ENCODE data around the gene UBE4B.
"Not testable (repeated sequence)": the region's sequence is repeated elsewhere in the genome, so short reads cannot be mapped to it uniquely, and the experiment has no call there.

The UBE4B gene

DNA sequence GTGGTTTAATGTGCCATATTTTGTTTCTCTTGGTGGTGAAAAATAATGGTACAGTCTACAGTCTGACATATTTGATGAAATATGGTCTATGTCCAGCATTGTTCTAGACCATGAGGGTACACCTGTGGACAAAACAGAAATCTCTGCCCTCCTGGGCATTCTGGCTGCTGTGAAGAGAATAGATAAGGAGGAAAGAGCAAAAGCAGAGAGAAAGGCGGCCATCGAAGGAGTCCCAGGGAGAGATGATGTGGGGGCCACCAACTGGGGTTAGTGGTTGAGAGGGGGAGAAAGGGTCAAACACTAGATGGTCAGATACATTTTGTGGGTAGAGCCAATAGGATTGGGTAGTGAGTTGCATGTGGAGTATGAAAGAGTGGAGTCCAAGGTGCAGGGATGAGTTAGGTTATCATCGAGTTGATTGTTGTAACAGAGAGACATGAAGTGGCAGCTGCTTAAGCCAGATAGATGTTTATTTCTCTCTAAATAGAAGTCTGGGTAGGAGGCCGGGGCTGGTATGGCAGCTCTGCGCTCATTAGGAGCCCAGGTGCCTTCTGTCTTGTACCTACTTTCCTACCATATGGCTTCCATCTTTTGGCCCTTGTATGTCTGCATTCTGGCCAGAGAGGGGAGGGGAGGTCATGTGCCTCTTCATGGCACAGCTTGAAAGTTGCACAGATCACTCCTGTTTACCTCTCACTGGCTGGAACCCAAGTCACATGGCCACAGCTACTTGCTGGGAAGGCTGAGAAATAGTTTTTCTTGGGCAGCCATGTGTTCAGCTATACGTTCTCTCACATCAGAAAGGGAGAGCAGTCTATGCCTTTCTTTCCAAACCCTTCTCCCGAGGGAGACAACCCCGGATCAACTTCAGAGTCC is 13.0 kb downstream of the UBE4B start:
- no peak for DNase-seq

DNA sequence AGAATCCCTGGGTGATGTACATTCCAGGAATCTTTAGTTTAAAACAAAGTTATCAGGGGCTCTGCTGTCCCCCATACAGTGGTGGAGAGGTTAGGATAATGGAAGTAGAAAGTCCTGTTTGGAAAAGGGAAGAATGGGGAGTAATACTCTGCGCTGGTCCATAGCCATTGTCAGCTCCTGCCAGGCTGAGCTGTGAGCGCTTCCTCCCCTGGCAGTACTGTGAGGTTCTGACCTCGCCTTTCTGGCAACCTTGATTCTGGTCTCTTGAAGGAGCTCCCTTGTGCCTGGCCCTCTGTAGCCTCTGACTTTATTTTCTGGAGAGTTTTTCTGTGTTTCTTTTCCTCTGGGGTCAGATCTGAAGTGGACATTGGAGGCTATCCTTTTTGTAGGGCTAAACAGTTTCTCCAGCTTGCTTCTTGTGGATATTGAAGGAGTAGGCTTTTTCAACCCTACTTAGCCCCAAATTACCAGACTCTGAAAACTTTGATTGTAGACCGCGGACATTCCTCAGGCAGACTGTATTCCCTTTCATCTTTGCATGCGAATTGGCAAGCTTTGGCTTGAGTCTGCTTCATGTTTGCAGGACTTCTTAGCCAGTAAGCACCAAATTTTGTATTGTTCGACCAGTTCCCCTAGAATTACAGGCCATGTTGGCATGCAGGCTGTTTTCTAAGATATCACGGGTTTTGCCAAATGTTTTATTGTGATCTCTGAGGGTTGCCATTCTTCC is 13.8 kb downstream of the UBE4B start:
- DNase-seq = no peak

GRCh38 chr1:10048601-10049000 is 15.8 kb downstream of the UBE4B start:
- no peak for DNase-seq

GRCh38 chr1:10050611-10051010 is 17.9 kb downstream of the UBE4B start:
- no peak for DNase-seq

DNA sequence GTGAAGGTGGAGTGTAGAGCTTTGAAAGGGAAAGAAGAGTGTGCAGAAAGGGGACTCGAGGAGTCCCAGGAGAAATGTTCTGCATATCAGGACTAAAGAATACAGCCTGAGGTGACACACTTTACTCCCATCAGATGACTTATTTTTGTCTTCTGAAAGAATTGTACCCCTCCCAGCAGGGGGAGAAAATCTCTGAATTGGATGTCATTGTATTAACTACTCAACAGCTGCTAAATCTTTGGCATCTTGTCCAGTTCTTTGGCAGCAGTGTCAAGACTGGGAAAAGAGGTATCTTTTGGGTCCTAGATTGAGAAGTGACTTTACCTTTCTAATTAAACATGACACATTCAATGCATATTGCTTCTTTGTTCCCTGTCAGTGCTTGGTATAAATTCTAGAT is 18.9 kb downstream of the UBE4B start:
- DNase-seq = no peak

GRCh38 chr1:10052347-10052746 is 19.6 kb downstream of the UBE4B start:
- DNase-seq = no peak

- no peak for DNase-seq
Measured at GRCh38 chr1:10054465-10054864, 21.7 kb downstream of the UBE4B start.

DNA sequence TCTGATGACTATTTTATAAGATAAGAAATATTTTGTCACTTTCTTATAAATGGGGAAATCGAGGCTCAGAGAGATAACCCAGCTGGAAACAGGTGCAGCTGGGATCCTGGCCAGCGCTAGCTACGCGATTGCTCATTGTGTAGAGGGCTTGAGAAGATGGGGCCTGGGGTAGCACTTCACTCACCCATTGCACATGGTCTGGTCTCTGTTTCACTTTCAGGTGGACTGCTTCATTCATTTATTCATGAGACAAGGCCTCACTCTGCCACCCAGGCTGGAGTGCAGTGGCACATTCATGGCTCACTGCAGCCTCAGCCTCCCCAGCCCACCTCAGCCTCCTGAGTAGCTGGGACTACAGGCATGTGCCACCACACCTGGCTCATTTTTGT is 23.8 kb downstream of the UBE4B start:
- DNase-seq = no peak

GRCh38 chr1:10057343-10057742 is 24.6 kb downstream of the UBE4B start:
- no peak for DNase-seq

GRCh38 chr1:10057796-10058195 is 25.0 kb downstream of the UBE4B start:
- no peak for DNase-seq

GRCh38 chr1:10059342-10059718 is 26.6 kb downstream of the UBE4B start:
- no peak for DNase-seq

DNA sequence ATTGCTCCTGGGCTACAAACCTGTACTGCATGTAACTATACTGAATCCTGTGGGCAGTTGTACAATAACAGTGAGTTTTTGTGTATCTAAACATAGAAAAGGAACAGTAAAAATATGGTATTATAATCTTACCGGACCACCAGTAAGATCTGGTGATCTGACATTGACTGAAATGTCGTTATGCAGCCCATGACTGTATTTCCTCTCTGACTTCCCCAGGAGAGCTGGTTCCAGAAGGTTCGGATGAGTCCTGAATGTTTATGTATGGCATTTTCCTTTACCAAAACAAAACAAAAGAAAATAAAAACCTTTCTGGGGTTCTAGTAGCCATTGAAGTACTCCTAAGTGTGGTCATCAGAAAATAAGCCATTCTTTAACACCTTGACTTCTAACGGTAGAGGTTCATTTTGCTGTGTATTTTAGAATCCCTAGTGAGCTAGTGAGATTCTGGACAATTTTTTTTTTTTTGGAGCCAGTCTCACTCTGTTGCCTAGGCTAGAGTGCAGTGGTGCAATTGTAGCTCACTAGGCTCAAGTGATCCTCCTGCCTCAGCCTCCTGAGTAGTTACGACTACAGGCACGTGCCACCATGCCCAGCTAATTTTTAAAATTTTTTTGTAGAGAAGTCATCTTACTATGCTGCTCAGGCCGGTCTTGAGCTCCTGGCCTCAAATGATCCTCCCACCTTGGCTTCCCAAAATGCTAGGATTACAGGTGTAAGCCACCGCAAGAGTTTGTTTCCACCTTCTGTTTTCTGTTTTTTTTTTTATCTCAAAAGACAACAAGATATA is 27.7 kb downstream of the UBE4B start:
- DNase-seq = no peak

- DNase-seq = no peak
Measured at GRCh38 chr1:10061276-10061675, 28.5 kb downstream of the UBE4B start.

DNA sequence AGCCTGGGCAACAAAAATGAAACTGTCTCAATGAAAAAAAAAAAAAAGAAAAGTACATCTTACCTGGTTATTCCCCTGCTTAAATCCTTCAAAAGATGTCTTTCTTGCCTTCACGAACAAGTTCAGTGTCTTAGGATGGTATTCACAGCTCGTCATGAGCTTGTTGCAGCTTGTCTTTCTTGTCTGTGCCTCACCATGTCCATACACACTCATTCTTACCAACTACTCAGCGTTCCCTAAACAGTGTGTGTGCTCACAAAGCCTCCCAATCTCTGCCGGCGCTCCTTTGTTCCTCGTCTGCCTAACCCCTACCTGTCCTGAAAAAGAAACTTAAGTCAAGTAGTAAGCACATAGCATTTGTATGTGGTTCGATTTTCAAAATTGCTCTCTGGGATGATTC is 31.1 kb downstream of the UBE4B start:
- DNase-seq = no peak

DNA sequence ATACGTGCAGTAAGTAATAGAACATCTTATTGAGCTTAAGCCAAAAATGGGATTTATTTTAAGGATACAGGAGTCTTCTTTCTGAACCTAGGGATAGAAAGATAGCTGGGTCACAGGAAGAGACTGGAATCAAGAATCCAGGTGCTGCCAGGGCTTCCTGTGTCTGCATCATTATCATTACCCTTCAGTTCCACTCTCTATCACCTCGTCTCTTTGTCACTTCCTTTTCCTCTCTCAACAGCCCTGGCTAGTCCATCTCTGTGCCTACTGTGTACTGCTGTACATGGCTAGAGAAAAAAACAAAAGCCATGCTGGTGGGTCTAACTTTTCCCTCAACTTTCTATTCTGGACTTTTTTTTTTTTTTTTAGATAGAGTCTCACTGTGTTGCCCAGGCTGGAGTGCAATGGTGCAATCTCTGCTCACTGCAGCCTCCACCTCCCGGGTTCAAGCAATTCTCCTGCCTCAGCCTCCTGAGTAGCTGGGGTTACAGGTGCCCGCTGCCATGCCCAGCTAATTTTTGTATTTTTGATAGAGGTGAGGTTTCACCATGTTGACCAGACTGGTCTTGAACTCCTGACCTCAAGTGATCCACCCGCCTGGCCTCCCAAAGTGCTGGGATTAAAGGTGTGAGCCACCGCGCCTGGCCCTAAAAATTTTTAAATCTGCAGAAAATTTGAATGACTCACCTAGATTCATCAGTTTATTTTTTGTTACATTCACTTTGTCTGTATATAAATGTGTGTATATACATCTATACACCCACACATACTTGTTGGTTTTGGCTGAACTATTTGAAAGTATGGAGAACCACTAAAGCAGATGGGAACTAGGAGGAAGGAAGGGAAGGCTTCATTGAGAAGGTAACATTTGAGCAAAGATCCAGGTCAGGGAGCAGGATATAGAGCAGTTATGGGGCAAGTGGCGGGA is 31.9 kb downstream of the UBE4B start:
- DNase-seq = no peak

DNA sequence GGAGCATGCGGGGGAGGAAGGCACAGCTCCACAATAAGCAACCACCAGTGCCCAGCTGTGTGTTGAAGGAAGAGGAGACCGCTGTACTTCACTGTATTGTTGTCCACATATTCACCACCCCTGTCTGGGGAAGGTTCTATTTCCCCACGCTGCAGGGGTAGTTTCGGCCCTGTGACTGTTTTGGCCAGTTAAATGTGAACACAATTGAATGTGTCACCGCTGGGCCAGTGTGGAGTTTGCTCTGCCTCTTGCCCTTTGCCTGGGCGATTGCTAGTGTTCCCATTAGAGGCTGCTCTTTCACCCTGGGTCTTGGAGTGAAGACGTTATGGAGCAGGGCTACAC is 32.6 kb downstream of the UBE4B start:
- DNase-seq = no peak

DNA sequence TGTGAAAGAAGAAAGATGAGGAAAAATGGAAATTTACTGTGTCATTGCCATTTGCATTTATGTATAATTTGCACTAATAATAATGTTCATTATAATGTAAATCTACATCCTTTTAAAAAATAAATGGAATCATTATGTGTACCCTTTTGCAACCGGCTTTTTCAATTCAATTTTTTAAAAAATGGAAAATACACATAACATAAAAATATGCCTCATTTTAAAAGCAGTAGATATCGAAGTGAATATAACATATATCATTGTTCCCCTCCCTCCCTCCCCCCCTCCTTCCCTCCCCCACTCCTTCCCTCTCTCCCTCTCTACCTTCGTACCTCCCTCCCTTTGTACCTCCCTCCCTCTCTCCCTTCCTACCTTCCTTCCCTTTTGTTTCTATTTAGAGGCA is 33.0 kb downstream of the UBE4B start:
- DNase-seq = no peak

- no peak for DNase-seq
Measured at GRCh38 chr1:10068605-10069294, 36.0 kb downstream of the UBE4B start.

GRCh38 chr1:10070206-10070605 is 37.4 kb downstream of the UBE4B start:
- no peak for DNase-seq

DNA sequence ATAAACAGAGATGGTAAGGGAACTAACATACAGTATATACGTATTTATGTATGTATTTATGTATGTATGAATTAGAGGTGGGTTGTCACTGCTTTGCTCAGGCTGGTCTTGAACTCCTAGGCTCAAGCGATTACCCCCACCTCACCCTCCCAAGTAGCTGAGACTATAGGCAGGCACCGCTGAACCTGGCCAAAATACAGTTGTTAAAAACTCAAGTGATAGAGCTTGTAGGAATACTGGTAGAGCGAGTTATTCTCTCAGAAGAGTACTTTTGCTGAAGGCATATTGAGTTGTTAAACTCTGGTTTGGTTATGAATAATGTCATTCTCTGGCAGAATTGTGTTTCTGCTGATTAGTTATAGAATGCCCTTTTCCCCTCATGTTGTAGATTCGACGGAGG is 38.9 kb downstream of the UBE4B start:
- DNase-seq = no peak

- not testable (repeated sequence) for DNase-seq
Measured at GRCh38 chr1:10073371-10073770, 40.6 kb downstream of the UBE4B start.
